Testis (tissue), 3 donors: ENCODE measurements around the gene GYS1. TPM values are rescaled to one million over a fixed set of nuclear protein-coding genes. Genes with fewer than 3 reads are reported as not detected.
A peak's percentile ranks its signal among the peaks of the same experiment; 100 is the strongest.

Experiments used
- DNase-seq: peaks from one replicate; pipeline ENCODE4 v3.0.0-alpha.2; 2019
- H3K27ac ChIP-seq, 2 donors: fragments of 200-600 bp; sonication (generic); one replicate each; pipeline ENCODE4 v1.5.1; 2019
- H3K27me3 ChIP-seq: fragments of 200-600 bp; sonication (generic); one replicate; pipeline ENCODE4 v1.5.1; 2019
- H3K36me3 ChIP-seq: fragments of 200-600 bp; sonication (generic); one replicate; pipeline ENCODE4 v1.5.1; 2017; ENCODE audit warnings: low read depth; ENCODE audit errors: missing control alignments
- H3K4me1 ChIP-seq: fragments of 200-600 bp; sonication (generic); one replicate; pipeline ENCODE4 v1.5.1; 2019
- H3K4me3 ChIP-seq, 2 donors: fragments of 200-600 bp; sonication (generic); one replicate each; pipeline ENCODE4 v1.5.1; 2017 to 2019
- H3K9me3 ChIP-seq: fragments of 200-600 bp; sonication (generic); one replicate; pipeline ENCODE4 v1.5.1; 2017
- CTCF ChIP-seq, 3 experiments: fragments of 450-650 bp in 2 of 3; fragments of 200-600 bp in 1 of 3; sonication (generic) in 1 of 3; IDR thresholded peaks; one replicate each; pipeline ENCODE4 v1.5.1; 2016 to 2019; ENCODE audit warnings: antibody characterized with exemption in 3 of 3, mild to moderate bottlenecking in 2 of 3, moderate library complexity in 1 of 3
- POLR2A ChIP-seq: fragments of 450-650 bp; IDR thresholded peaks from one replicate; pipeline ENCODE4 v1.6.1; 2017; ENCODE audit warnings: antibody characterized with exemption, mild to moderate bottlenecking, moderate library complexity
- WGBS, 2 donors: methylation state at CpG; one replicate each; pipeline ENCODE4 v1.1.5; 2018; 5-methylcytosine and 5-hydroxymethylcytosine counted together
- intact Hi-C: fragments of 100-400 bp; cut with DNase I; formaldehyde crosslinking; loops from one replicate; pipeline ENCODE4 v1.15.1; 2023; ENCODE audit warnings: low total_unique reads
- polyA plus RNA-seq: library from polyadenylated mRNA; stranded (reverse); fragments of 350-450 nt; fragmentation: Illumina TruSeq; extraction: RNeasy Lipid Tissue Mini Kit (QIAGEN cat#74804); gene quantifications from one replicate; pipeline ENCODE4 v1.2.3, GENCODE V29; 2014; ENCODE audit warnings: low read depth, low replicate concordance; ENCODE audit not compliant: insufficient read depth
- total RNA-seq, 2 donors: library from RNA; depleted of rRNA; stranded (reverse); fragments of >200 nt; gene quantifications; one replicate each; pipeline ENCODE4 v1.2.3, GENCODE V29; 2016

GYS1 gene
- total and polyA plus RNA-seq, 3 donors from 2014 or later = 13.8 to 23.6 (median 21.1) TPM

GRCh38 chr19:48967346-48968178 is 25.5 kb downstream of the GYS1 start:
- WGBS, 2 donors = 72 to 80% methylated on average over 14 of the region's 14 CpGs

GRCh38 chr19:48966541-48967345 is 26.4 kb downstream of the GYS1 start:
- intact Hi-C loops = no loop called here
- H3K27me3 ChIP-seq = no peaks in the 10 kb centered on the region
- H3K4me3 ChIP-seq = peak overlapping the region; percentile 84 to 97
- DNase-seq = no peak
- H3K9me3 ChIP-seq = no peaks in the 10 kb centered on the region
- no peak for TF ChIP-seq CTCF (IDR thresholded peaks at IDR 0.05)
- H3K36me3 ChIP-seq = no peaks in the 10 kb centered on the region
- 76 to 82% methylated on average over 8 to 10 of the region's 10 CpGs for WGBS, 2 donors
- peaks cover 29% of the 10 kb centered on the region for H3K4me1 ChIP-seq
- peak overlapping the region in 1 of 2 donors; percentile 93 for H3K27ac ChIP-seq

More at GRCh38 chr19:48967346-48968178, 25.5 kb downstream of the GYS1 start:
- Histone ChIP-seq H3K9me3 (no peaks in the 10 kb centered on the region), H3K4me1 (peaks cover 26% of the 10 kb centered on the region), H3K27ac (peak overlapping the region in 1 of 2 donors; percentile 93), H3K4me3 (no peak overlapping the region), H3K27me3 (no peaks in the 10 kb centered on the region), H3K36me3 (no peaks in the 10 kb centered on the region)
- peak; percentile 59 for DNase-seq
- no peak for TF ChIP-seq CTCF (IDR thresholded peaks at IDR 0.05)
- no peak for TF ChIP-seq POLR2A
- intact Hi-C loops = no loop called here

GRCh38 chr19:48965806-48966540 is 27.1 kb downstream of the GYS1 start:
- Histone ChIP-seq H3K4me1 (peaks cover 29% of the 10 kb centered on the region), H3K9me3 (no peaks in the 10 kb centered on the region), H3K27ac (peak overlapping the region; percentile 92 to 93), H3K36me3 (no peaks in the 10 kb centered on the region), H3K27me3 (no peaks in the 10 kb centered on the region), H3K4me3 (peak overlapping the region; percentile 84 to 97)
- 8 to 13% methylated on average over 21 to 36 of the region's 36 CpGs for WGBS, 2 donors
- peak; percentile 97 for DNase-seq
- intact Hi-C loops = no loop called here
- TF ChIP-seq POLR2A = no peak
- TF ChIP-seq CTCF (IDR thresholded peaks at IDR 0.05) = no peak

- H3K36me3 ChIP-seq = no peaks in the 10 kb centered on the region
- DNase-seq = peak; percentile 97
- peaks cover 29% of the 10 kb centered on the region for H3K4me1 ChIP-seq
- H3K27ac ChIP-seq = peak within 1 kb of the TSS; percentile 92 to 93
- H3K4me3 ChIP-seq = peak within 1 kb of the TSS; percentile 84 to 97
- intact Hi-C loops = no loop called here
- TF ChIP-seq POLR2A = peak; percentile 96
- TF ChIP-seq CTCF (IDR thresholded peaks at IDR 0.05) = peak in 1 of 3 experiments; percentile 6
- no peaks in the 10 kb centered on the region for H3K27me3 ChIP-seq
- 0% methylated on average over 40 to 49 of the region's 52 CpGs for WGBS, 2 donors
- no peaks in the 10 kb centered on the region for H3K9me3 ChIP-seq
Measured at GRCh38 chr19:48965040-48965805, 27.9 kb downstream of the GYS1 start, which contains the start of gene FTL. Gene FTL, plus strand, starts transcription at chr19:48965309. Its CDS starts 199 bp downstream, at chr19:48965508.
